SU-DHL-6 (cell line): Measurements from ENCODE around the gene VIPR2.

Source experiments
- CTCF ChIP-seq: fragments of 200-600 bp; sonication (generic); IDR thresholded peaks from one replicate; pipeline ENCODE4 v1.5.1; 2017; ENCODE audit warnings: antibody characterized with exemption, mild to moderate bottlenecking, low read length, moderate library complexity; ENCODE audit not compliant: insufficient read depth, poor library complexity, severe bottlenecking
- EZH2phosphoT487 ChIP-seq: fragments of 200-600 bp; sonication (generic), shearing (Covaris generic); conservative IDR thresholded peaks from 2 replicates; pipeline ENCODE4 v1.6.1; 2018; ENCODE audit warnings: mild to moderate bottlenecking, antibody characterized with exemption, low read length, moderate library complexity, mixed read lengths

- TF ChIP-seq CTCF (no peak), EZH2phosphoT487 (no peak)
Observed at GRCh38 chr7:159158125-159158887, 13.6 kb upstream of the VIPR2 start.
